OCI-LY7 (cell line): ENCODE measurements around the gene WSB1. TPM values are rescaled to one million over a fixed set of nuclear protein-coding genes. Genes with fewer than 3 reads are reported as not detected.

Source experiments
- BruUV-seq: library from RNA; stranded (reverse); fragments of 400-500 nt; replicated peaks from 2 replicates; lab custom pipeline; 2021; lab: Mats Ljungman, UMichigan
- CTCF ChIA-PET: fragments of 300-600 bp; sonication (Branson Sonifier 250); formaldehyde crosslinking; loops from one replicate; lab custom pipeline; 2022; ENCODE audit warnings: antibody characterized with exemption; ENCODE audit not compliant: unreplicated experiment; lab: Charles Lee
- POLR2A ChIA-PET: fragments of 300-600 bp; sonication (Branson Sonifier 250); formaldehyde crosslinking; loops from one replicate; lab custom pipeline; 2022; ENCODE audit warnings: antibody characterized with exemption; lab: Charles Lee
- DNase-seq: peaks from one replicate; pipeline ENCODE4 v3.0.0-alpha.2; 2015; ENCODE audit warnings: low spot score
- H2AFZ ChIP-seq: fragments of 200-600 bp; sonication (generic), shearing (Covaris generic); 2 replicates; pipeline ENCODE4 v1.6.1; 2014; ENCODE audit warnings: mild to moderate bottlenecking, antibody characterized with exemption, low read length, moderate library complexity
- H3K27ac ChIP-seq: fragments of 200-600 bp; sonication (generic); 2 replicates; pipeline ENCODE4 v1.5.1; 2014; ENCODE audit warnings: mixed run types, low read depth, mild to moderate bottlenecking, moderate library complexity, low read length, inconsistent platforms; ENCODE audit not compliant: poor library complexity, severe bottlenecking
- H3K36me3 ChIP-seq: fragments of 200-600 bp; sonication (generic); 2 replicates; pipeline ENCODE4 v1.6.1; 2014; ENCODE audit warnings: mild to moderate bottlenecking, antibody characterized with exemption, low read length, moderate library complexity, mixed read lengths; ENCODE audit not compliant: insufficient read depth
- H3K4me1 ChIP-seq: fragments of 200-600 bp; sonication (generic); 2 replicates; pipeline ENCODE4 v1.5.1; 2014; ENCODE audit warnings: mild to moderate bottlenecking, low read length; ENCODE audit not compliant: insufficient read depth, poor library complexity, severe bottlenecking
- H3K4me2 ChIP-seq: fragments of 200-600 bp; sonication (generic); 2 replicates; pipeline ENCODE4 v1.6.1; 2014; ENCODE audit warnings: mild to moderate bottlenecking, low read length
- H3K4me3 ChIP-seq: fragments of 200-600 bp; sonication (generic); 2 replicates; pipeline ENCODE4 v1.5.1; 2014; ENCODE audit warnings: mild to moderate bottlenecking, low read depth, low read length; ENCODE audit not compliant: poor library complexity, severe bottlenecking
- H3K79me2 ChIP-seq: fragments of 200-600 bp; sonication (generic); 2 replicates; pipeline ENCODE4 v1.6.1; 2016; ENCODE audit warnings: low read depth, mild to moderate bottlenecking, low read length, moderate library complexity, mixed read lengths; ENCODE audit not compliant: insufficient read depth
- H3K9me2 ChIP-seq: fragments of 200-600 bp; sonication (generic); 2 replicates; pipeline ENCODE4 v1.6.1; 2016; ENCODE audit warnings: mild to moderate bottlenecking, low read length, mixed read lengths; ENCODE audit not compliant: insufficient read depth
- H3K9me3 ChIP-seq: fragments of 200-600 bp; sonication (generic); 2 replicates; pipeline ENCODE4 v1.6.1; 2014; ENCODE audit warnings: mild to moderate bottlenecking, mixed run types, low read length, mixed read lengths
- H4K20me1 ChIP-seq: fragments of 200-600 bp; sonication (generic); 2 replicates; pipeline ENCODE4 v1.6.1; 2014; ENCODE audit warnings: mild to moderate bottlenecking, antibody characterized with exemption, low read length, moderate library complexity, mixed read lengths; ENCODE audit not compliant: insufficient read depth
- EZH2phosphoT487 ChIP-seq: fragments of 200-600 bp; sonication (generic); IDR thresholded peaks from 2 replicates; pipeline ENCODE4 v1.6.1; 2018; ENCODE audit warnings: low read depth, borderline replicate concordance, mild to moderate bottlenecking, mixed run types, antibody characterized with exemption, low read length, moderate library complexity, mixed read lengths
- intact Hi-C: fragments of 100-400 bp; cut with micrococcal nuclease; formaldehyde crosslinking; loops from one replicate; pipeline ENCODE4 v1.10.0; 2022; ENCODE audit not compliant: unreplicated experiment
- total RNA-seq, 2 experiments: library from RNA; depleted of rRNA in 1 of 2; stranded (reverse); fragments of >200 nt in 1 of 2; shearing (Covaris generic) in 1 of 2; gene quantifications; 2 replicates each; pipeline ENCODE4 v1.2.3, GENCODE V29; 2014 to 2022
- TF ChIP-seq, protein P1 (sequence below): fragments of 200-600 bp; sonication (generic); conservative IDR thresholded peaks from 2 replicates; pipeline ENCODE4 v1.5.1; 2014; ENCODE audit warnings: mild to moderate bottlenecking, antibody characterized with exemption, low read length, moderate library complexity, mixed read lengths

Gene WSB1
- total RNA-seq, 2 experiments from 2014 or later, result 115 to 118 TPM

DNA sequence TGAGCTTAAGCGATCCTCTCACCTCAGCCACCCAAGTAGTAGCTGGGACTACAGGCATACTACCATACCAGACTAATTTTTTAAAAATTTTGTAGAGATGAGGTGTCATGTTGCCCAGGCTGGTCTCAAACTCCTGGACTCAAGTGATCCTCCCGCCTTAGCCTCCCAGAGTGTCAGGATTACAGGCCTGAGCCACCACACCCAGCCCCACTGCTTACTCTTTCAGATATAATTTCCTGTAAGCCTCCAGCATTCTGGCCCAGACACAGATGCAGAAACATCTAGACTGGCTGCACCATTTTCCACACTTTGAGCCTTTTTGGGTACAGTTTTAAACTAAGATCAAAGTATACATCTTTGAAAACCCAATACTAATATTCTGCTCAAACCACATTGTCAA is 8.4 kb upstream of the WSB1 start:
- Histone ChIP-seq H3K9me3 (no peaks in the 10 kb centered on the region), H3K4me1 (peaks cover 16% of the 10 kb centered on the region), H3K79me2 (no peaks in the 10 kb centered on the region), H3K9me2 (no peaks in the 10 kb centered on the region), H4K20me1 (no peaks in the 10 kb centered on the region), H2AFZ (no peak overlapping the region), H3K27ac (no peak overlapping the region), H3K4me2 (no peak overlapping the region), H3K36me3 (no peaks in the 10 kb centered on the region), H3K4me3 (no peak overlapping the region)
- intact Hi-C loops, result no loop called here
- CTCF ChIA-PET, result interaction anchor here (1.6 kb wide), 1 partner anchor 8 kb away, joined by 5 read pairs; the partner anchor contains the start of gene WSB1
- POLR2A ChIA-PET, result interaction anchor here (0.6 to 1.6 kb wide), 3 partner anchors 8 to 47 kb away, joined by 3 to 10 read pairs (median 6); partner anchors contain the start of gene WSB1
- TF ChIP-seq, protein P1, sequence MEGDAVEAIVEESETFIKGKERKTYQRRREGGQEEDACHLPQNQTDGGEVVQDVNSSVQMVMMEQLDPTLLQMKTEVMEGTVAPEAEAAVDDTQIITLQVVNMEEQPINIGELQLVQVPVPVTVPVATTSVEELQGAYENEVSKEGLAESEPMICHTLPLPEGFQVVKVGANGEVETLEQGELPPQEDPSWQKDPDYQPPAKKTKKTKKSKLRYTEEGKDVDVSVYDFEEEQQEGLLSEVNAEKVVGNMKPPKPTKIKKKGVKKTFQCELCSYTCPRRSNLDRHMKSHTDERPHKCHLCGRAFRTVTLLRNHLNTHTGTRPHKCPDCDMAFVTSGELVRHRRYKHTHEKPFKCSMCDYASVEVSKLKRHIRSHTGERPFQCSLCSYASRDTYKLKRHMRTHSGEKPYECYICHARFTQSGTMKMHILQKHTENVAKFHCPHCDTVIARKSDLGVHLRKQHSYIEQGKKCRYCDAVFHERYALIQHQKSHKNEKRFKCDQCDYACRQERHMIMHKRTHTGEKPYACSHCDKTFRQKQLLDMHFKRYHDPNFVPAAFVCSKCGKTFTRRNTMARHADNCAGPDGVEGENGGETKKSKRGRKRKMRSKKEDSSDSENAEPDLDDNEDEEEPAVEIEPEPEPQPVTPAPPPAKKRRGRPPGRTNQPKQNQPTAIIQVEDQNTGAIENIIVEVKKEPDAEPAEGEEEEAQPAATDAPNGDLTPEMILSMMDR, result no peak
- TF ChIP-seq EZH2phosphoT487, result no peak
- no peak for DNase-seq
- no TSS peak for BruUV-seq

DNA sequence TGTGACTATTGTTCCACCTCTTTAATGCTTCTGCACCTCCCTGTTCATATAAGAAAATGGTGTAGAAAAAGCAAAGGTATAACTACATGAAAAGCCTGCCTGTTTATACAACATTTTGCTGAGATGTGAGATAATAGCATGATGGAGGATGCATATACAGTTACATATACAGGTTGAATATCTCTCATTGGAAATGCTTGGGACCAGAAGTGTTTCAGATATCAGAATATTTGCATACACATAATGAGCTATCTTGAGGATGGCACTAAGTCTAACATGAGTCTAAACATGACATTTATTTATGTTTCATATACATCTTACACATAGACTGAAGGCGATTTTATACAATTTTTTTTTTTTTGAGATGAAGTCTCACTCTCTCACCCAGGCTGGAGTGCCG is 5.7 kb upstream of the WSB1 start:
- intact Hi-C loops, result no loop called here
- BruUV-seq, result no TSS peak
- POLR2A ChIA-PET, result interaction anchor here (1.0 kb wide), 1 partner anchor 8 kb away, joined by 3 read pairs; no protein-coding TSS in a partner anchor

DNA sequence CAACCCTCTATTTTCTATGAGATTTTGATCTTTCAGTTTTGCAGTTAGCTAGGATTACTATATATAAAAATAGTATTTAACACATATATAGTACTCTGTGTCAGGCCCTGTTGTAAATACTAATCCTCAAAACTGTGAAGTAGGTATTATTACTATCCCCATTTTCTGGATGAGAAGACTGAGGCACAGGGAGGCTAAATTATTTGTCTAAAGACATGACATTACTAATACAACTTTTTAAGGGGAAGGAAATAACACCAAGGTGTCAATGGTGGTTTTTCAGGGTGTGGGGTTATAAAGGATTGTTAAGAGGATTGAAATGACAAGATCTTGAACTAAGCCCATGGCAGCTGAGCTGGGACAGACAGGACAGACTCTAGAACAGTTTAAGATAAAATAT is 4.1 kb upstream of the WSB1 start:
- POLR2A ChIA-PET, result no interaction called here
- TF ChIP-seq EZH2phosphoT487, result no peak
- TF ChIP-seq, protein P1, result no peak
- CTCF ChIA-PET, result no interaction called here
- DNase-seq, result no peak
- H4K20me1 ChIP-seq, result no peaks in the 10 kb centered on the region
- H3K79me2 ChIP-seq, result peaks cover 8% of the 10 kb centered on the region; the same call in 1 of the 2 replicates
- no peaks in the 10 kb centered on the region for H3K9me3 ChIP-seq
- H3K27ac ChIP-seq, result no peak overlapping the region
- no peaks in the 10 kb centered on the region for H3K36me3 ChIP-seq
- intact Hi-C loops, result loop anchor here (5.0 kb wide), 1 partner anchor 167 kb away; the partner anchor contains the start of gene KSR1
- H3K4me2 ChIP-seq, result no peak overlapping the region
- BruUV-seq, result no TSS peak
- no peak overlapping the region for H3K4me3 ChIP-seq
- peaks cover 7% of the 10 kb centered on the region for H3K4me1 ChIP-seq
- H2AFZ ChIP-seq, result no peak overlapping the region
- H3K9me2 ChIP-seq, result no peaks in the 10 kb centered on the region

More for the DNA sequence above, 5.7 kb upstream of the WSB1 start:
- CTCF ChIA-PET, result no interaction called here
- Histone ChIP-seq H3K4me1 (peaks cover 3% of the 10 kb centered on the region), H3K9me3 (no peaks in the 10 kb centered on the region), H3K27ac (no peak overlapping the region), H3K4me3 (no peak overlapping the region), H3K9me2 (no peaks in the 10 kb centered on the region), H3K4me2 (no peak overlapping the region), H4K20me1 (no peaks in the 10 kb centered on the region), H2AFZ (no peak overlapping the region), H3K36me3 (no peaks in the 10 kb centered on the region), H3K79me2 (no peaks in the 10 kb centered on the region)
- TF ChIP-seq, protein P1, result no peak
- no peak for TF ChIP-seq EZH2phosphoT487
- DNase-seq, result no peak
